NCI-H1105 (cell line): ENCODE results near the gene BHMT.

Experiments used
- DNase-seq: peaks from one replicate; lab custom pipeline; 2025; lab: John Stamatoyannopoulos, UW

The BHMT gene, protein sequence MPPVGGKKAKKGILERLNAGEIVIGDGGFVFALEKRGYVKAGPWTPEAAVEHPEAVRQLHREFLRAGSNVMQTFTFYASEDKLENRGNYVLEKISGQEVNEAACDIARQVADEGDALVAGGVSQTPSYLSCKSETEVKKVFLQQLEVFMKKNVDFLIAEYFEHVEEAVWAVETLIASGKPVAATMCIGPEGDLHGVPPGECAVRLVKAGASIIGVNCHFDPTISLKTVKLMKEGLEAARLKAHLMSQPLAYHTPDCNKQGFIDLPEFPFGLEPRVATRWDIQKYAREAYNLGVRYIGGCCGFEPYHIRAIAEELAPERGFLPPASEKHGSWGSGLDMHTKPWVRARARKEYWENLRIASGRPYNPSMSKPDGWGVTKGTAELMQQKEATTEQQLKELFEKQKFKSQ

DNA sequence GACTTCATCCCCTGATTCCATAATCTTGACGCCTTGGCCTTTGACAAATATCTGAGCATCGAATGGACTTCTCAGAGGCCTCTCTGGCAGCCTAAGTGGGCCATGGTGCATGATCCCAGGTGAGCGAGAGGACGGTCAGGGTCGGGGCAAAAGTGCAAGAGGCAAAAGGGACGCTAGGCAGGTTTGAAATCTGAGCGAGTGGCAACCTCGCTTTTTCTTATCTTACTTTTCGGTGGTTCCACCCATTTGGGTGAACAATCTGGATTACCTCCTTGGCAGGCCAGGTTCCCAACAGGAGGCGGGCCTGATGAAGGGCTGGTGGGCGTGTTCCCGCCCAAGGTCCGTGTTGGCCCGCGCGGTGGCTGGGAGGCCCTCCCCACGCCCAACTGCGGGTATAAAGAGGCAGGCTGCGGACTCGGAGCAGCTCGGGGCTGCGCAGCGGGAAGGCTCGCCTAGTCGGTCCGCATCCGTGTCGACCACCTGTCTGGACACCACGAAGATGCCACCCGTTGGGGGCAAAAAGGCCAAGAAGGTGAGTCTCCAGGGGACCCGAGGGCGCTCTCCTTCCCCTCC is at the start of gene BHMT:
BHMT (plus strand) TSS at position 423 of the 573 bp plus-strand sequence; CDS start at position 500, 77 bp downstream.
- no peak for DNase-seq

DNA sequence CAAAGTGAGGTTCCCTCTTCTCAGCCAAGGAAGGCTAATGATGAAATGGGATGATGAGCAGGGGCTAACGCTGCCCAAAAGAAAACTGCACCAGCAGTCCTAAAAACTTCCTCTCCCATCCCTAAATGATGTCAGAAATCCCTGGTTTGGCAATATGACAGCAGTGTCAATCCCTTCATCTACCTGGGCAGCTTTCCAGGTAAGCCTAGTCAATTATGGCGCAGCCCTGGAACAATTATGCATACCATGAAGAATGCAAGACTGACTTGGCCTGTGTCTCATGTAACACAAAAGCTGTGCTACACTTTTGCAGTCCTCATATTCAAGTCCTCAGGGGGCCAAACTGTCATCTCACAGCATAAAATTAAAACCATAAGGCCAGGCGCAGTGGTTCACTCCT is 49.2 kb upstream of the BHMT start:
- peak; percentile 28 for DNase-seq

DNA sequence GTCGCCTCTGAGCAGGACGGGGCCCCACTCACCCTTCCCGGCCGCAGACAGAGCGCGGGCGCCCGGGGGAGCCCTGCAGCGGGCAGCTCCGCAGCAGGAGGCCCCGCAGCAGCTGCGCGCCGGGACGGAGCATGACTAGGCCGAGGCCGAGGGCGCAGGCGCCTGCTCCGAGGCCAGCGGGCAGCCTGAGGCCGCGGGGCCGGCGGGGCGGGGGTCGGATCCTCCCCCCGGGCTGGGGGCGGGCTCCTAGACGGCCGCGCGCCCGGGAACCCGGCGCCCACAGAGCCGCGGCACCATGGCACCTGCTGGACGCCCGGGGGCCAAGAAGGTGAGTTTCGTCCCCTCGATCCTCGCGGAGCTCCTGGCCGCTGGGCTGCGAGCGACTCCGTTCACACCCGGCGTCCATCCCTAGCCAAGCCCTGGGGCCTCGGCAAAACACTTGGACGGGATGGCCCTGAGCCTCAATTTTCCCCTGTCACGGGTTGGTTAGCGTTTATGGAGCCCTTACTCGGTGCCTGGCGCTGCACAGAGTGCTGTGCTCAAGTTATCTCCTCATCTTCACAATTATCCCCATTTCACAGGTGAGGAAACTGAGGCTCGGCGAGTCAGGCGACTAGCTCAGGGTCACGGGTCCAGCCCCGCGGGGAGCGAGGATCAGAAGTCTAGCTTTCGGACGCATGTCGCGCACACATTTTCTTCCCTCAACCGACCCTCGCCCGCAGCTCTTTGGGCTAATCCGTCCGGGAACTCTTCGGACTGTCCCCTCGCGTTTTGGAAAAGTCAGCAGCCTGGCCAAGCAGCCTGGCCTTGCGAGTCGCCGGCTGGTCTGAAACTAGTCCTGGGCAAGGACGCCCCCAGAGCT is 41.9 kb upstream of the BHMT start, which contains the start of the genes BHMT2 and DMGDH:
BHMT2 (plus strand) TSS at position 280 of the 862 bp plus-strand sequence; CDS start at position 296, 16 bp downstream.
DMGDH (minus strand) TSS at position 187 of the 862 bp plus-strand sequence; CDS start at position 133, 54 bp downstream.
- no peak for DNase-seq

DNA sequence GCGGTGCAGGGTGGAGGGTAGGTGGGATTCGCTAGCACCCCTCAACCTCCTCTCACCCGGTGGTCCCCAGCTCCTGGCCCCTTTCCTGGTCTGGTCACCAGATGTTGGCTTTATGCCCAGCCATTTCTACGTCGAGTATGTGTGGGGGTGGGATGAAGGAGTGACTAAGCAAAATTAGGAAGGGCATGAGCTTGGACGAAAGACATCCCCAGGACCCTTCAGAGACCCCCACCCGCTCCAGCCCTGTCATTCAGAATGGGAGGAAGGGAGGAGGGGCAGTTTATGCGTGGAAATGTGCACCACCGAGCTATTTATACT is 41.3 kb upstream of the BHMT start:
- no peak for DNase-seq

DNA sequence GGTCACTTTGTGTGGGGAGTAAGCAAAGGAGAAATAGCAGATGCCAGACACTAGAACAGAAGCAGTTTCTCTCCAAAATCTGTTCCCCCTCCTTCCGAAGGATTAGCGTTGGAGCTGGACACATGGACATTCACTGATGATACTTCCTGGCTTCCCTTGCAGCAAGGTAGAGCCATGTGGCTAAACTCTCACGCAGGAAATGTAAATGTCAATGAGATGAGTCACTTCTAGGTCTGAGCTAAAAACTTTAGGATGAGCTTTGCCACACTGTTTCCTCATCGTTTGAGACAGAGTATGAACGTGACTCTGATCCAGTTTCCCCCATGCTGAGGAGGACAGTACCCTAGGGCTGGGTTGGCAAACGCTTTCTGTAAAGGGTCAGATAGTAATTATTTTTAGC is 37.0 kb upstream of the BHMT start:
- no peak for DNase-seq

DNA sequence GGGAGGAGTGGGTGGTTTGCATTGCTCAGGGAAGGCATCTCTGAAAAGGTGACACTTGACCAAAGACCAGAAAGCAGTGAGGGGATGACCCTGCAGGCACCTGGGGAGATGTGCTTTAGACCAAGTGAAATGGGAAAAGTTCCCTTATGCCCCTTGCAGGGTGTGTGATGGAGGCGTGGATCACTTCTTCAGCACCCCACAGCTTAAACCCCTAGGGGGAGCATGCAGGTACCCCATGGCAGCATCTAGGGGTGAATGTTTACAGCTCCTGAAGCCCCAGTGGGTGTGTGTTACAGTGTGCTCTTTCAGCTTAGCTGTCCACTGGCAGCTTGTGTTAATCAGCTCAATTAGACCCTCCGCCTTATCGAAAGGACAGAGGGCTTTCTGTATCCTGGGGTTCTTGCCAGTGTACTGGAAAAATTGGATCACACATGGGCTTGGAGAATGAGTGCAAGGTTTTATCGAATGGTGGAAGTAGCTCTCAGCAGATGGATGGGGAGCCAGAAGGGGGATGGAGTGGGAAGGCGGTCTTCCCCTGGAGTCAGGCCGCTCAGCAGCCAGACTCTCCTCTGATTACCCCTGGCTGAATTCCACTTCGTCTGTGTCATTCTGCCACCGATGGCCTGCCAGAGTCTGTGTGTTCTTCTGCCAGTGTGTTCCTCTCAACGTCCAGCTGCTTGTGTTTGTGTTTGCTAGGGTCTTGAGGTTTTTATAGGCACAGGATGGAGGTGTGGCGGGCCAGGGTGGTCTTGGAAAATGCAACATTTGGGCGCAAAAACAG is 35.8 kb upstream of the BHMT start:
- no peak for DNase-seq

DNA sequence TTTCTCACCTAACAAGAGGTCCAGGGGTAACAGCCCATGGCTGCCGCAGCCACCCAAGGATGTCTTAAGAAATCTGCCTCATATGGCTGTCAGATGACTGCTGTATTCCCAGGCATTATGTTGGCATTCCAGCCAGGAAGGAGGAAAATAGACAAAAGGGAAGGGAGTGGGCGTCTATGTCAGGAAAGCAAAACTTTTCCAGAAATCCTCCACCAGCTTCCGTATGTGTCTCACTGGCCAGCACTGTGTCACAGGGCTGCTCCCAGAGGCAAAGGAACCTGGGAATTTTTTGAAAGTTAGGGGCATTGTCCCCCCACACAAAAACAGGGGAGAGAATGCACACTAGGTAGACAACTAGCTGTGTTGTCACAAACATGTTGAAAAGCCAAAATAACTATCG is 34.8 kb upstream of the BHMT start:
- no peak for DNase-seq

DNA sequence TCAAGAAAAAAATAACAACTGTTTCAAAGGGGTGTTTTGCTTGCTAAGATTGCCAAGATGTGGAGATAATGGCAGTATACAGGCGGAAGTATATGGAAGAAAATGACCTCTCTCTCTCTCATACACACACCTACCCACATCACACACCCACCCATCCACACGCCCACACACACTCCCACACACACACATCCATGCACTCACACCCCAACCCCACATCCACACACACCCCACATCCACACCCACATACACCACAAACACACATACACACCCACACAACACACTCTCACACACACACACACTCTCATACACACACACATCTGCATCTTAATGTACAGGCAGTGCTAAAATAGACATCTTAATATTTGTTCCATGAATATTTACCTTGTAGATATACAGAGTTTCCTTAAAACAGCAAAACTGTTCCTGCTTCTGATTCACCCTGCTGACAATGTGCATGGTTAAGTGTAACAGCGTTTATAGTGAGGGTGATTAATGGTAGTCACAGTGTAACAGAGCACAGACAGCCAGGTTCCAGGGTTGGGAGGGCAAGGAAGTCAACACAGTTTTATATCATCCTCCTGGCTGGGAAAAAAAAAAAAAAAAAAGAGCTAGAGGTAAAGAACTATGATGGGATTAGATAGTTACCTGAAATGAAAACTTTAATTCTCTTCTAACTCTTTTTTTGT is 33.8 kb upstream of the BHMT start:
- DNase-seq, result no peak

DNA sequence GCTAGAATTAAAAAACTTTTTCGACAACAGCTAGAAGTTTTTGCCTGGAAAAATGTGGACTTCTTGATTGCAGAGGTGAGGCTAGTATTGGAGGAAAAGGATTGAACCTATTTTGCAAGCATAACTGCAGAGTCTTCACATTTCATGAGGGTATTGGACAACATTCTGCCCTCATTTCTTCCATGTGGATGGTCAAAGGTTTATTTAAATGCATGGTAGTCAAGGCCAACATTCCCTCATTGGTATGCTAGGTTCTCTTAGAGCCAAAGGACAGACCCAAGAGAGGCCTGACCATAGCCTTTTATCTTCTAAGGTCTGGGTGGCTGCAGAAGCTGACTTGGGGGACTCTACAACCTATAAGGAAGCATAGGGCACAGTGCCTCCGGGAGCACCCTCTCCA is 30.8 kb upstream of the BHMT start:
- no peak for DNase-seq

DNA sequence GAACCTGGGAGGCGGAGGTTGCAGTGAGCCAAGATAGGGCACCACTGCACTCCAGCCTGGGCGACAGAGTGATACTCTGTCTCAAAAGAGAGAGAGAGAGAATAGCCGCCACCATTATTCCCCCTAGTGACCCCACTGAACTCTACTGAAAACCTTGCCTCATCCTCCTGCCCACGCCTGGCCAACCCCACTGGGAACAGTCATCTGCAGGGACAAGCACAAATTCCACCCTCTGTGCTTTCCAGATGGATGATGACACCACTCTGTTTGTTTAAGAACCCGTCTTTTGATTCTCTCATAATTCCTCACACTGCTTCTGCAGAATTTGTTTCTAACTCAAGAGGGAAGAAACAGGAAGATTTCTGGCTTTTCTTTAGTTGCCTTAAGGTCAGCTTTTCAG is 29.8 kb upstream of the BHMT start:
- no peak for DNase-seq

DNA sequence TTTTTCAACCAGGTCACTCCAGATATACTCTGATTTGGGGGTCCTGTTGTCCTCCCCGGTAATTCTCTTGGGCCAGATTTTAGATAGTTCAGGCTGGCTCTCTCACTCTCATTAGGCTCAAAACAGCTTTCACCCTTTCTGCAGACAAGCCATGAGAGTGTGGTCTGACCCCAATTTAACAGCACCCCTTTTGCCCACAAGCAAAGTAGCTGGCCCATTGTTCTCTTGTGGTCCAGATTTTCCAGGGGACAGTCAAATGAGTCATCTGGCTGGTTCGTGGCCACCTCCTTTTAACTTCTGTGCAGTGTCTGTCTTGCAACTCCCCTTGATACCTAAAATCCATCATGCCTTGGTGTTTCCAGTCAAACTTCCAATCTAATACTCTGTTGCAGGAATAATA is 25.5 kb upstream of the BHMT start:
- no peak for DNase-seq

DNA sequence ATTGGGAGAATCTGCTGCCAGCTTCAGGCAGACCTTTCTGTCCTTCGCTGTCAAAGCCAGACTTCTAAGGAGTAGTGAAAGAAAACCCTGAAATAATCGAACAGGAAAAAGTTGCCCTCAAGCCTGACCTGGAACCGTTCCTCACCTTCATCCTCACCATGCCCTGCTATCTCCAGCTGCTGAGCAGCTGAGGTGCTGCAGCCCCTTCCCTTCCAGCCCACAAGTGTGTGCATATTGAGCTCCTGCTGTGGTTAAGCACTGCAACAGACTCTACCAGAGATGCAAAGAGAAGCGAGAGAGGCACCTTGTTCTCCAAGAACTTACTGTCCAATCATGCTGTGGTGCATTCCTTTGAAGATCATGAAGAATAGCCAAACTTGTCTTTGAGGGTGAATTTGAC is 23.1 kb upstream of the BHMT start:
- no peak for DNase-seq

DNA sequence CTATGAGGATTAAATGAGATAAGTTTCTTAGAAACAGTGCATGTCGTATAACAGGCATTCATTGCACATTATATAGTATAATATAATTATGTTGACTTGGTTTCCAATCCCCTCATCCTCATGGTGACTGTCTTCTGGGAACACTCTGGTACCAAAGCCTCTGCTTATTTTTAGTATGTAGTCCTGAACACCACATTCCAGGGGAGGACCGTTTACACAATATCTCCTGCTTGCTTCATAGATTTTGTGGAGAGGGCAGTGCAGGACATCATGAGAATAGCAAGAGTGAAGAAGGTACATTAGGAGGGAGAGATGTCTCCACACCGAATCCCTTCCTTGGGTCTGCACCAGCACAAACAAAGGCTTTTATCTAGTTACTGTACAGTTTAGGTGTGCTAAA is 20.5 kb upstream of the BHMT start:
- no peak for DNase-seq

DNA sequence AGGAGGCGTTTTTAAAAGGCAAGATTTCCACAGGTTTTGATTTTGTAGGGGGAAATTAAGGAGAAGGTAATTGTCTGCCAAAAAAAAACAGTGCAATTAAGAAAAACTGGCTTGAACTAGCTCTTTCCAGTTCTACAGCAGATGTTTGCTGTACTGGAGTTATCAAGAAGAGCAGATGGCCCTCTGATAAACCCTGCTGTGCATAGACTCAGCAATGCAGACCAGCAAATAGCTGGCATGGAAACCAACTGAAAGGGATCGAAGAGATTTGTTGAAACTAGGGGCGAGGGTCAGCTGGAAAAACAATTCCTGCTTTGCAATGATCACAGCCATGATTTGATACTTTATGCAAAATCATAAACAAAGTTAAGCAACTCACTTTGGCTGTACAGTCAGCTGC is 17.8 kb upstream of the BHMT start:
- DNase-seq, result peak; percentile 21

DNA sequence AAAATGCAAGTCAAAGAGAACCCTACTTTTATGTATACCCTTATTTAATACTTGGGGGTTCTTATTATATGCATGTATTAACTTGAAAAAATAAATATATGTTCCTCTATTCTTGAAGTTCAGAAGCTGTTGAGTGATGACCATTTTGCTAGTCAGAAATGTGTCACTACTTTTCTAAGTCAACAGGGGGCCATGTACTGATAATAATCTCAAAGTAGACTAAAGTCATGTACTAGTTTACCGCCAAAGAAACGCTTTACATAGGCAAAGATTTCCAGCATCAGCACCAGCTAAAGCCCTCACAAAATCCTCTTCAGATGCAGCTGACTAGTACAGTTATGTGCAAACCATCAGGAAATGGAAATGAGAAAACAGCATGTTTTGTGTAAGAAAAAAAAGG is 5.7 kb upstream of the BHMT start:
- DNase-seq, result no peak

DNA sequence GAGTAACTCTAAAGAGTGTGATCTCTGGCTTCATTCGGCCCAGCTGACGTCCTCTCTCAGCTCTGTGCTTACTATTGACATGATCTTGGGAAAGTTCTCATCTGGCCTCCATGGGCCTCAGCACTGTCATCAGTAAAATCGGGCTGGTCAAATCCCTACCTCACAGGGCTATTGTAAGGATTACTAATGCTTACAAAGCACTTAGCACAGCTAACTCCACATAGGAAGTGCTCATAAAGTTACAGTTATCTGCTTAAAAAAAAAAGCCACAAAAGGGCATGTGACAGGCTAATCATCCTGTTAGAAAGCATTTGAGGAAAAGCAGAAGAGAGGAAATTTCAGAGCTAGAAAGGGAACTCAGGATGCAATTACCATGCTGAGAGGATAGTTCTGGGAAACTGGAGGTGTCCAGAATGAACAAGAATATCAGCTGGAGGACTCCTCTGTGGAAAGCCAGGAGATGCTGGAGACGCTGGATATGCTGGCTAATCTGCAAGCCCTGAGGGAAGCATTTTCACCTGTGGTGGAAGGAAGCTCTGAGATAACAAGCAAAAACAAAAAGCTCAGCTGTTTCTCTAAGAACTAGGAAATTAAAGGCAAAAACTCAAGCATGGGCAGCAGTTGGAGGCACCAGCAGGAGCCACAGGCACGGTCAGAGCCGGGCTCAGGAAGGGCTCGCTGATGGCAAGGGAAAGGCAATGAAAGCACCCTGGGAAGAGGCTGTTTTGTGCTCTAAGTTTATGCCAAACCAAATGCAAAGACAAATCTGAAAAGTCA is 4.4 kb upstream of the BHMT start:
- no peak for DNase-seq

DNA sequence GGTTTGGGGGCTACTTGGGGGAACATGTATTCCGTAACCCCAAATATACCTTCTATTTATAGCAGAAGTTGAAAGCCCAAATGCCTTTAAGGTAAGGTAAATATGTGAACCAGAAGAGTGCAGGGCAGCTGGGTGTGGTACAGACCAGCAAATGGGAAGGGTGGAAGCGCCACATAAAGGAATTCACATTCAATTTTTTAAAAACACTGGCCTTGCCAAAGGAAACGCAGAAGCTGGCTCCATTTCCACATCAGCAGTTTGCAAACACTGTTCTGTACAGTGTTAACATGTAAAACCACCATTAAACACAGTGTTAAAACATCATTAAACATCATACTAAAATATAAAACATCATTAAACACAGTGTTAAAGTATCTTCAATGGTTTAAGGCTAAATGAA is 3.5 kb upstream of the BHMT start:
- no peak for DNase-seq

DNA sequence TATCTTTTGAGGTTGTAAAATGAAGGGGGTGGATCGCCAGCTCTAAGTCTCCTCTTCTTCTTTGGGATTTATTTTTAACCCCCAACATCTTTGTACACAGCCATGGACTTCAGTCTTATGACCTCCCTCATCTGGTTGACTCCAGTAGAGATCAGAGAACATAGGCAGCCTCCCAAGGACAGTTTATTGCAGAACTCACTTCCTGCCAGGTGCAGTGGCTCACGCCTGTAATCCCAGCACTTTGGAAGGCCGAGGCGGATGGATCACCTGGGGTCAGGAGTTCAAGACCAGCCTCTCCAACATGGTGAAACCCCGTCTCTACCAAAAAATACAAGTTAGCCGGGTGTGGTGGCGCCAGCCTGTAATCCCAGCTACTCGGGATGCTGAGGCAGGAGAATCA is 2.8 kb upstream of the BHMT start:
- DNase-seq, result no peak

DNA sequence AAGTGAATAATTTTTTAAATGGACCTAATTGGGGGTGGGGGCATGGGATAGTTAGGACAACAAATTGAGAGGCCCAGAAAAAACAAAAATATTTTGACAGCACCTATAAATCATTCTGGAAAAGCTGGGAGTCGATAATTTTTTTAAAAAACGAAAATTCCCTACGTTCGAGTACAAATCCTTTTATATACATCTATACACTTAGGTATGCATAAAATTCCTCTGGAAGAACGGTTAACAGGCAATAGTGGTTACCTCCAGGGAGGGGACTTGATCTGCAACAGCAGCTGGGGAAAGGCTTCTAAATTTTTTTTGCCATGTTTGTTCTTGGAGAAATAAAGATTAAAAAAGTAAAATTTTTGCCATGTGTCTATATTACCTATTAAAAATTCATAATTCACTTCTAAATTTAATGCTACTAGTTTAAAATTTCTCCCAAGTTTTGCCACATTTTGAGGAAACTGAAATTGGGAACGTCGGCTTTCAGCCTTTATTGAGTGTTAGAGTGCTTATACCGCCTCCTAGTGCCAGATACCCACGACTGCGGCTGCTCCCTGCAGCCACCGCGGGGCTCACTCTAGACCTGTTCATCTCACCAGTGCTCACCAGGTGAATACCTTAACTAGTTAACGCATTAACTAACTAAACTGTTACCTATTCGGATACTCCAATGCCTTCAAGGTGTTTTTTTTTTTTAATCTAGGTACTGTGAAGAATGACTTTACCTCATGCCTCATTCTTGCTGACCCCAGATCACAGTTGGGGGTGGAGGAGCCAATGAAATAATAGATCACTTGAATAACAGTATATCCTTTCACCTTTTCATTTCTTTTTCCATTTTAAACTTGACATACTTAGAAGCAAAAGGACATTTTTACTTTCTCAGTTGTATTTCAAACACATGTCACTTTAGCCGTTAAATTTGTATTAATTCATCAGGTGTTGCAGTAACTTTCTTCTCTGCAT is 1.8 kb upstream of the BHMT start:
- no peak for DNase-seq
